GM19328 (cell line): ENCODE data around the gene H2BK1.

Experiments
- ATAC-seq: cut with Tn5 transposase; IDR thresholded peaks from one replicate; pipeline ENCODE4 v1.9.1; 2021; ENCODE audit warnings: mild to moderate bottlenecking, moderate library complexity; ENCODE audit not compliant: unreplicated experiment

Gene H2BK1

GRCh38 chr7:151179946-151180345, 30.3 kb downstream of the H2BK1 start:
- ATAC-seq, result no peak

- ATAC-seq, result no peak
These were observed 30.9 kb downstream of the H2BK1 start for GRCh38 chr7:151179287-151179860.

DNA sequence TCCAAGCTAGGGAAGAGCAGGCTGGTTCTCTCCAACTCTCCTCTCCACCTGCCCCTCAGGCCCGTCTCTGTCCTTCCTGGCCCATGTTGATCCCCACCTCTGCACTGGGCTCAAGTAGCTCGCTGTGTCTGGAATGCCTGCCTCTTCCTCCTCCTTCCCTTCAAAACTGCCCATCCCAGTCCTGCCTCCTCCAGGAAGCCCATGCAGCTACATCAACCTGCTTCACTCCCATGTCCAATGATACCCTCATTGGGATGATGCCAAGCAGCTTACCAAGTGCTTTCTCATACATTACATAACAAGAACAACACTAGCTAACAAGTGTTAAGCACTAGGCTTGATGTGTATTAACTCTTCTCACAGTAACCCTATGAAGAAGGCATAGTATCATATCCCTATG, 31.5 kb downstream of the H2BK1 start:
- no peak for ATAC-seq

- ATAC-seq, result no peak
These were observed 32.1 kb downstream of the H2BK1 start for GRCh38 chr7:151178236-151178635.

GRCh38 chr7:151177310-151177709, 33.0 kb downstream of the H2BK1 start:
- ATAC-seq, result no peak

DNA sequence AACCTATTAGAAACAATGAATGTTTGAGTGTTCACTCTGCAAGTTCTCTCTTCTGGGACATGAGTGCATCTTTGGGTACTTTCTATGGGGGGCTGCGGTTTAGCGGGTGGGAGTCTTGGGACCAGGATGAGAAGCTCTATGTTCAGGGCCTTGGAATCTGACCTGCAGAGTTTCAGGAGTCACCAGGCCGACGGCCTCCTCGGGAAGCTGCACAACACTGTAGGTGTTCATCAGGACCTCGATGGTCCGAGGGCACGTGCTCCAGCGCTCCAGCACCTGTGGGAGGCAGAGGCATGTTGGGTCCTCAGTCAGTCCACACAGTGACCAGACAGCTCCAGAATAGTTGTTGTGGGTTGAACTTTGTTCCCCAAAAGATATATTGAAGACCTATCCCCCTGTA, 33.9 kb downstream of the H2BK1 start:
- ATAC-seq, result no peak

DNA sequence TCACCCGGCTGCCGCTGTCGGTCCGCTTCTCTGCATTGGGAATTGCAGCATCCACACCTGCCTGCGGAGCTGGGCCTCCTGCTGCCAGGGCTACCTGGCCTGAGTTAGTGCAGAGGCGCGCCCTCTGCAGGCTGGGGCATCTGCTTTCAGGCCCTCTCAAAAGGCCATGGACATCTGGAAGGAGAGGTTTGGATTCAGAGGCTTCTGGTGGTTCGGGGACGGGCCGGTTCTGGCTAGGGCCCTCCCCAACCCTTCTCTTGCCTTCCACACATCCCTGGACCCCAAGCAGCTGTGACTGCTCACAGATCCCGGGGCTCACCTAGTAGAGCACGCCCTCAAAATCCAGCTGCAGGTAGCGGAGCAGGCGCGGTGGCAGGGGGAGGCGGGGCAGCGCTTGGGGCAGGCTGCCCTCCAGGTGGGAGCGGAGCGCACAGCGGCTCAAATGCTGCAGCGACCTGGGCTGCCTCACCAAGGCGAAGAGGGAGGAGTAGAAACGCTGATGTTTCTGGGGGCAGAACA, 34.4 kb downstream of the H2BK1 start:
- no peak for ATAC-seq

DNA sequence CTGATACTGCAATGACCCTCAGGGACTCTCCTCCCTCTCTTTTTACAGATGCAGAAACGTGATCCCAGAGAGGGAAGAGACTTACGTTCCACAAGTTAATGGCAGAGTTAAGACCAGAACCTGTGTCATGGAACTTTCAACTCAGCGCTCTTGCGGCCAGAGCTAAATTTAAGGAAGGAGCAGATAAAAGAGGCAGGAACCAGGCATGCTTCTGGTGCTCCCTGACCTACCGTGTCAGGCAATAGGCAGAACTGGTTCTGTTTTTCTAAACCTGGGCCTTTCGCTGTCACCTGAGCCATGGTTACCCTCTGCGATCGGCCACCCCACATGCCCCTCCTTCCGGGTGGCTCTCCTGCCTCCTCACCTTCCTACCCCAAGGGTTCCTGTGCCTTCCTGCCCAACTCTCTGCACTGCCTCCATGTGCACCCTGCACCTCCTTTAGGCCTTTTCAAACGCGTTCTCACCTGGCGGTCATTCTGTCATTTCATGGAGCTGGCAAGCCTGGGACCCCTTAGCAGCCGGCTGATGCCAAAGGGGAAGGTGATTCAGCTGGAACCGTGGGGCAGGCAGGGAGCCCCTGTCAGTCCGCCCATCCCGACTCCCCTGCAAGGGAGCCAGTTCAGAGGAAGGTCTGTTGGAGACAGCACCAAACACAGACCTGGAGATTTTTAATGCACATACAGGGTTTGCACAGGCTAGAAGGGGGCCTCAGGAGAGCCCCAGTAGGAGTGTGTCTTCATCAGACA, 35.1 kb downstream of the H2BK1 start:
- ATAC-seq, result no peak

DNA sequence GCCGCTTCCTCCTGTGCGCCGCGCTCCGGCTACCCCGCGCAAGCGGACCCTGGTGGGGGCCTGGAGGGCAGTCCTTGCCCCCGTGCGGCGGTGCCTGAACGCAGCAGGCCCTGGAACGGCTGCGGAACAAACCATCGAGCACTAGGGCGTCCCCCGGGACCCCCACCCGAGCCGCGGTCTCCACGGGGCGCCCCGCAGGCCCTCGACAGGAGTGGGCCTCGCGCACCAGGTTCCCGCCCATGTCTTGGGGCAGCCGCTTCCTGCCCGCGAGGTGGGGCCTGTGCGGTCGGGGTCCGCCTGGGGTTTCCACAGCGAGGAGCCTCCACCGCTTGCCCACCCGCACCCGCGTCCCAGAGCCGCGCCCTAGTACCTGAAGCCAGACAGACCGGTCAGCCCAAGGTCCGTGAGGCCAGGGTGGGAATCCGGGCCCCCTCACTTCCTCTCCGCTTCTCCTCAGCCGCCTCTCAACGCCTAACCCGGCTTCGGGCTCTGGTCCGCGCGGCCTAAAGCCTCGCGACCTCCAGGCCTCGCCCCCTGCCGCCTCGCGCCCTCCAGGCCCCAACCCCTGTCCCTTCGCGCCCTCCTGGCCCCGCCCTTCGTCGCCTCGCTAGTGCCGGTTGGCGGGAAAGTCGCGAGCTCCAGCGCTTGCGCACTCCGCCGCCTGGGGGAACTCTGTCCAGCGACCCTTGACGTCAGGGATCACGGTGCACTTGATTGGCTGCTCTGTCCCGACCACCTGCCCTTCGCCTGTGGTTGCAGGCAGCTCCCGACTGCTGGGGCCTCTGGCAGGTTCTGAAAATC, 35.8 kb downstream of the H2BK1 start:
- no peak for ATAC-seq

- ATAC-seq, result no peak
These were observed 36.7 kb downstream of the H2BK1 start for GRCh38 chr7:151173386-151174245.

GRCh38 chr7:151172273-151173141, 37.8 kb downstream of the H2BK1 start:
- ATAC-seq, result no peak

GRCh38 chr7:151168787-151169162, 41.5 kb downstream of the H2BK1 start:
- ATAC-seq, result no peak

DNA sequence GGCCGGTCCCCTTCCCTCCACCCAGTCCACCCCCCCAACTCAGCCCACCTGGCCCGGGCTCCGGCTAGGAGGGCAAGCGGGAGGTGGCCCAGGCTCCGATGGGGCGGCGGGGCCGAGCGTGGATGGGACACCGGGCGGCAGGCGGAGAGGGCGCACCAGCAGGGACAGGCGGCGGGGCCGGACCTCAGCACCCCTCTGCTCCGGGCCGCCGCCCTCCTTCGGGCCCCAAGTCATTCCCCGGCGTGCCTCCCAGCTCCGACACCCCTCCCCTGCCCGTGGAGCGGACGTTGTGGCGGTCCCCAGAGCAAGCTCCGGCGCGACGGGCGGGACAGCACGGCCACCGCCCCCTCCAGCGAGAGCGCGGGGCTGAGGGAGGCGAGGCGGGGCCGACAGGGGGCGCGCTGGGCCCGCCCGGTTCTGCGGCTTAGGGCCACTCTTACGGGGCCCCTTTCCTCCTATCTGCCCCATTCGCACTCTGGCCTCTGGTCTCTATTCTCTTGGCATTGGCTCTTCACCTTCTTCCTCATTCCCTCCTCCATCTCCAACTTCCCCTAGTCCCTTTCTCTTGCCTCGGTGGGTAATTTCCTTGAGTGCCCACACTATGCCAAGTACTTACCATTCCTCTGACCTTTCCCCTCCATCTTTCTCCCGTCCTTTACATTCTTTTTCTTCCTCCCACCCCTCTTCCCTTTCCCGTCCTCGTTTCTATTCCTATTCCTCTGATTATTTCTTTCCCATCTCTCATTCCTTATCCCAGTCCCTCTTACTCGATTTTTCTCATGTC, 42.1 kb downstream of the H2BK1 start:
- ATAC-seq, result no peak

DNA sequence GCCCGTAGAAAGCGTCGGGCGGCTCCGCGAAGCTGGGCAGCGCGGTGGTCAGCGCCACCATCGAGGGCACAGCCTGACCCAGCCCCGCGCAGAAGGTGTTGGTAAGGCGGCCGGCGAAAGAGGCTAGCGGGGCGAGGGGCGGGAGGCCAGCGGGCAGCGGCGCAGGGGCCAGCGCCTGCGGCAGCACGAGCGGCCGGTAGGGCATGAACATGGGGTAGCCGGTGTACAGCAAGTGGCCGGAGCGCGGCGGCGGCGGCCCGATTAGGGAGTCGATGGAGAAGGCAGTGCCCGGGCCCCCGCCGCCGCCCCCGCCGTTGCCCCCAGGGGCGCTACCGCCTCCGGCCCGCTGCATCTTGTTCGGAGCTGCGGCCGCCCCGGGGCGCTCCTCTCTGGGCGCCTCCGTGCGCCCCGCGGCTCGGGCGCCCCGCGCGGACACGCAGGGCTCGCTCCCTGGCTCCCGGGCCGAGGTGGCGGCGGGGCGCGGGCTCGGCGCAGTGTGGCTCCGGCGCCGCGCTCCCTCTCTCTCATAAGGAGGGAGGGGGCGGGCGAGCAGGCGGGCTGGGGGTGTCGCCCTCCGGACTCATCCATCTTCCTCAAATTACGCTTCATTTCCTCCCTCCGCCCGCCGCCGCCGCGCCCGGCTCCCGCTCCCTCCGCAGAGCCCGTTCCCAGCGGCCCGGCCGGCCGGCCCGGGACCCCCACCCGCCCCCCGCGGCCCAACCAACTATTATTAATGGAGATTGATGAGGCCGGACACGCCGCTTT, 42.9 kb downstream of the H2BK1 start, which contains the start of gene GBX1:
Gene GBX1 (minus strand): TSS at position 498 of the 765 bp plus-strand sequence. CDS start 146 bp downstream, at position 352.
- no peak for ATAC-seq

GRCh38 chr7:151166629-151167196, 43.6 kb downstream of the H2BK1 start:
- ATAC-seq, result no peak

GRCh38 chr7:151161757-151162156, 48.5 kb downstream of the H2BK1 start:
- no peak for ATAC-seq
